ENCODE results near the gene UBA6.

UBA6 gene

DNA sequence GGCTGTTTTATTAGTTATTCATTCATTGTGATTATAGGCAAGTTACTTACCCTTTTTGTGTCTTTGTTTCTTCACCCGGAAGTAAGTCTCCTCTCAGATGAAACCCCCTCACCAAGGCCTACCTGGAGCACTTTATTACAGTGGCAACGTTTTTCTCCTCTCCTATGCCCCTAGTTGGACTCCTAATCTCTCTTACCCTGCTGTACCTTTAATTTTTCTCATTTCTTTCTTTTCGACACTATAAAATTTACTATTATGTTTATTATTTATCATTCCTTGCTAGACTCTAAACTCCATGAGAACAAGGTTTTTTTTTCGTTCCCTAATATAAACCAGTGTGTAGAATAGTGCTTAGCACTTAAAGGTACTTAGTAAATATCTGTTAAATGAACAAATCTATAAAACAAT lies 124.9 kb downstream of the UBA6 start:
- in situ Hi-C loops (cut with HindIII; ENCODE audit: low pct_unique_long_range_greater_than_20kb, low sequenced_read_pairs): no loop called here
- no peak for TF ChIP-seq JUND (IDR thresholded peaks at IDR 0.05; ENCODE audit: low read depth)

GRCh38 chr4:67575232-67576058 lies 125.5 kb downstream of the UBA6 start:
- in situ Hi-C loops (cut with HindIII; ENCODE audit: low pct_unique_long_range_greater_than_20kb, low sequenced_read_pairs): no loop called here
- no peak for DNase-seq (ENCODE audit: low read depth in 1 of 2, low spot score in 1 of 2)
- TF ChIP-seq JUND (IDR thresholded peaks at IDR 0.05; ENCODE audit: low read depth): no peak

More for the DNA sequence above, 124.9 kb downstream of the UBA6 start:
- DNase-seq (ENCODE audit: low read depth in 1 of 2, low spot score in 1 of 2): no peak

DNA sequence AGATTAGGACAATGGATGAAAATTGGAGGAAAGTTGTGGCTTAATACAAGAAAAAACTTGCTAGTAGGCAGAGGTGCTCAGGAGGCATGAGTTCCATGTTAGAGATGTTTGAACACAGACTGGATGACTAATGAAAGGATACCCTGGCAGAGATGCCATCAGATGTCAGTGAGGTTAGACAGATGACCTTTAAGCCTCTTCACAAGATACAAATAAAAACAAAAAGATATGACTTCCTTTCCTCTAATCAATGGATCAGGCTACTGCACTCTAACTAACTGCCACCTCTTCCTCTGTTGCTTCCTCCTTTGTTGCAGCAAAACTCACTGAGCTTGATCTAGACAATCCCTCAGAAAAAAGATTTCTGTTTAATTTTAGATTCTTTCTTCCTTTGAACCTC lies 127.8 kb downstream of the UBA6 start:
- TF ChIP-seq JUND (IDR thresholded peaks at IDR 0.05; ENCODE audit: low read depth): no peak
- DNase-seq (ENCODE audit: low read depth in 1 of 2, low spot score in 1 of 2): no peak
- in situ Hi-C loops (cut with HindIII; ENCODE audit: low pct_unique_long_range_greater_than_20kb, low sequenced_read_pairs): no loop called here

- in situ Hi-C loops (cut with HindIII; ENCODE audit: low pct_unique_long_range_greater_than_20kb, low sequenced_read_pairs): no loop called here
- no peak for TF ChIP-seq JUND (IDR thresholded peaks at IDR 0.05; ENCODE audit: low read depth)
- no peak for DNase-seq (ENCODE audit: low read depth in 1 of 2, low spot score in 1 of 2)
Observed at GRCh38 chr4:67571975-67572374, 129.0 kb downstream of the UBA6 start.

- in situ Hi-C loops (cut with HindIII; ENCODE audit: low pct_unique_long_range_greater_than_20kb, low sequenced_read_pairs): no loop called here
- no peak for DNase-seq (ENCODE audit: low read depth in 1 of 2, low spot score in 1 of 2)
- TF ChIP-seq JUND (IDR thresholded peaks at IDR 0.05; ENCODE audit: low read depth): no peak
Observed at GRCh38 chr4:67570537-67570936, 130.4 kb downstream of the UBA6 start.

DNA sequence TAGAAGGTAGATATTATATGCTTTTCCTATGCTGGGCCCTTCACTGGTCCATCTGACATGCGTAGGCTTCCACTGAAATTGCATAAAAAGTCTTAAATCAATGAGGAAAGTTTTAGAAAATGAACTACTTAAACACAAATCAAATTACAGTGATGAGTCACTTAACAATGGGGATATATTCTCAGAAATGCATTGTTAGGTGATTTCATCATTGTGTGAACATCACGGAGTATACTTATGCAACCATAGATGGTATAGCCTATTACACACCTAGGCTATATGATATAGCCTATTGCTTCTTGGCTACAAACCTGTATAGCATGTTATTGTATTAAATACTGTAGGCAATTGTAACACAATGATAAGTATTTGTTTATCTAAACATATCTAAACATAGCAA lies 132.1 kb downstream of the UBA6 start:
- no peak for DNase-seq (ENCODE audit: low read depth in 1 of 2, low spot score in 1 of 2)
- in situ Hi-C loops (cut with HindIII; ENCODE audit: low pct_unique_long_range_greater_than_20kb, low sequenced_read_pairs): no loop called here

GRCh38 chr4:67566335-67566734 lies 134.6 kb downstream of the UBA6 start:
- DNase-seq (ENCODE audit: low read depth in 1 of 2, low spot score in 1 of 2): no peak
- TF ChIP-seq JUND (IDR thresholded peaks at IDR 0.05; ENCODE audit: low read depth): no peak
- in situ Hi-C loops (cut with HindIII; ENCODE audit: low pct_unique_long_range_greater_than_20kb, low sequenced_read_pairs): no loop called here

More for the DNA sequence above, 132.1 kb downstream of the UBA6 start:
- TF ChIP-seq JUND (IDR thresholded peaks at IDR 0.05; ENCODE audit: low read depth): no peak

DNA sequence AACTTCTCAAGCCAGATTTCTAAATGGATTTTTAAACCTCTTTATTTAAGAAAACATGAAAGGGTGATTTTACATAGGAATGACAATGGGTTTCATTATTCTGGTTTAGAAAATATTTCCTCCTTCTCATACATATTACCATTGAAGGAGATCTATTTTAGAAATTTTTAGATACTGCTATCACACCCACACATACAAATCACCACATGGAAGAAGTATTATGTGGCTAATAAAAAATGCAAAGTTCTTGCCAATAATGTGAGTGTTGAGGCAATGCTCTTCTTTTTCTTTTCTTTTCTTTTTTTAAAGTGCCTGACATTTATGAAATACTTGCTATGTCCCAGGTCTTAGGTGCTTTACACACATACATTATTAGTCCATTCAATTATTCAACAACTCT lies 135.7 kb downstream of the UBA6 start:
- no peak for DNase-seq (ENCODE audit: low read depth in 1 of 2, low spot score in 1 of 2)
- in situ Hi-C loops (cut with HindIII; ENCODE audit: low pct_unique_long_range_greater_than_20kb, low sequenced_read_pairs): no loop called here
- no peak for TF ChIP-seq JUND (IDR thresholded peaks at IDR 0.05; ENCODE audit: low read depth)
